ENCODE measurements around the gene FAF1.

DNA sequence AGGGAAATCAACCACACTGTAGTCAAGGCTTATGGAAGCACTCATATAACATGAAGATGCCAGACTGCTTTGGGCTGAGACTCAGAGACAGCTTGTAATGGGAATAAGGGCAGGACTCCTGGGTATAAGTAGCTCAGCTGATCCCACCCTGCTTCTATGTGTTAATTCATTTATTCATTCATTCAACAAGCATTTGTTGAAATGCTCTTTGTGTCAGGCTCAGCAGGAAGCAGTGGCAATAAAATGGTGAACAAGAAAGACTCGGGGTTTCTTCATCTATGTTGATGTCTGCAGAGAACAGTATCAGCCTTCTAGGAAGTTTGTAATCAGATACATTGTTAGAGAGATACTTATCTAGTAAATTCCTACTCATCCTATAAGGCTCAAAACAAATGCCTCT lies 391.3 kb downstream of the FAF1 start:
- TF ChIP-seq POLR2A (IDR thresholded peaks at IDR 0.05) = no peak
- TF ChIP-seq, protein P1, sequence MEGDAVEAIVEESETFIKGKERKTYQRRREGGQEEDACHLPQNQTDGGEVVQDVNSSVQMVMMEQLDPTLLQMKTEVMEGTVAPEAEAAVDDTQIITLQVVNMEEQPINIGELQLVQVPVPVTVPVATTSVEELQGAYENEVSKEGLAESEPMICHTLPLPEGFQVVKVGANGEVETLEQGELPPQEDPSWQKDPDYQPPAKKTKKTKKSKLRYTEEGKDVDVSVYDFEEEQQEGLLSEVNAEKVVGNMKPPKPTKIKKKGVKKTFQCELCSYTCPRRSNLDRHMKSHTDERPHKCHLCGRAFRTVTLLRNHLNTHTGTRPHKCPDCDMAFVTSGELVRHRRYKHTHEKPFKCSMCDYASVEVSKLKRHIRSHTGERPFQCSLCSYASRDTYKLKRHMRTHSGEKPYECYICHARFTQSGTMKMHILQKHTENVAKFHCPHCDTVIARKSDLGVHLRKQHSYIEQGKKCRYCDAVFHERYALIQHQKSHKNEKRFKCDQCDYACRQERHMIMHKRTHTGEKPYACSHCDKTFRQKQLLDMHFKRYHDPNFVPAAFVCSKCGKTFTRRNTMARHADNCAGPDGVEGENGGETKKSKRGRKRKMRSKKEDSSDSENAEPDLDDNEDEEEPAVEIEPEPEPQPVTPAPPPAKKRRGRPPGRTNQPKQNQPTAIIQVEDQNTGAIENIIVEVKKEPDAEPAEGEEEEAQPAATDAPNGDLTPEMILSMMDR (IDR thresholded peaks at IDR 0.05) = no peak
